ENCODE measurements around the gene FAM185A.
A peak's percentile ranks its signal among the peaks of the same experiment; 100 is the strongest.
"Not testable (repeated sequence)": the region's sequence is repeated elsewhere in the genome, so short reads cannot be mapped to it uniquely, and the experiment has no call there.

The FAM185A gene

GRCh38 chr7:102833343-102833742 is 84.5 kb downstream of the FAM185A start:
- no peak for DNase-seq

DNA sequence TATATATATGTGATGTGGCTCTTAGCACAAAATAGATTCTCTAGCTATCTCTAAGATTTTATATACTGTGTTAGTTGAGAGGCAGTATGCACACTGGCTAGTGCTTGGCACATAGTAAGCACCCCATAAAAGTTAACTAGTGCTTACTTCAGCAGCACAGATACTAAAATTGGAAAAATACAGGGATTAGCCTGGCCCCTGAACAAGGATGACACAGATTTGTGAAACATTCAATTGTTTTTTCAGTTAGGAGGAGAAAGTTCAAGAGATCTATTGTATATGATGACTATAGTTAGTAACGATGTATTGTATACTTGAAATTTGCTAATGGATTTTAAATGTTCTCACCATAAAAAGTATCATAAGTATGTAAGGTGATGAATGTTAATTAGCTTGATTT is 85.7 kb downstream of the FAM185A start:
- DNase-seq = no peak

GRCh38 chr7:102834999-102835398 is 86.2 kb downstream of the FAM185A start:
- peak; percentile 5 to 6 for DNase-seq

- no peak for DNase-seq
These were observed 87.6 kb downstream of the FAM185A start for GRCh38 chr7:102836191-102836919.

DNA sequence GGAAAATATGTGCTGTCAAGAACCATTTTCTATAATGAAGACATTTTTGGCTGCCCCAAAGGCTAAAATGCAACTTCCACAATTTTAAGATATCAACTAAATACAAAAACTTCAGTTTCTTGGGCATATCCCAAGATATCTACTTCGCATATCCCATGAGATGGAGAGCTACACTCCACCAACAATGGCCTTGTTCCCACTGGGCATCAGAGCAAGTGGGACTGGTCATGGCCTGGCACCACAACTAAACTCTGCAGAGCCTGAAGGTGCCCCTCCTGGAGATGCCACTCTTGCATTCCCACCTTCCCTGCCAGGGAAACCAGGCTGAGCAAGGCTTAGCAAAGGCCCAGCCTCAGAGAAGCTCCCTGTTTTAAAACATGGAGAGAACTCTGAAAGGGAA is 88.2 kb downstream of the FAM185A start:
- DNase-seq = no peak

- DNase-seq = no peak
These were observed 89.0 kb downstream of the FAM185A start for GRCh38 chr7:102837802-102838201.

GRCh38 chr7:102838572-102839101 is 89.8 kb downstream of the FAM185A start:
- DNase-seq = not testable (repeated sequence)

- DNase-seq = no peak
These were observed 91.6 kb downstream of the FAM185A start for GRCh38 chr7:102840404-102840803.

DNA sequence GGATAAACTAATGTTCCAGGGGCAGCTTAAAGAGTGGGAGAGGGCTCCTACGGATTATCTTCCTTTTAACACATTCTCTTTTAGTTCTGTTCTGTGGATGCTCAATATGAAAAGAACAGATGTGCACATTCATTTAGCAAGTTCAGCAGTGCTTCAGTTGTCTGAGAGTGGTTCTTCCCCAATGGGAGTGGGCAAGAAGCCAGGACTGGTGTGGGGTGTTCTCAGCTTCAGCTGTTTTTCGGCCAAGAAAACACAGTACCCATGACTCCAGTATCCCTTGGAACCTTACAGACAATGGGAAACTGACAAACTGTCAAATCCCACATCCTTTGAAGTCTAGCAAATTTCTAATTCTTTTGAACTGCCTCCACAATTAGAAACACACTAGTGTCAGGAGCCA is 92.5 kb downstream of the FAM185A start:
- DNase-seq = no peak

GRCh38 chr7:102842284-102842683 is 93.5 kb downstream of the FAM185A start:
- DNase-seq = no peak

GRCh38 chr7:102843850-102844249 is 95.1 kb downstream of the FAM185A start:
- DNase-seq = no peak

DNA sequence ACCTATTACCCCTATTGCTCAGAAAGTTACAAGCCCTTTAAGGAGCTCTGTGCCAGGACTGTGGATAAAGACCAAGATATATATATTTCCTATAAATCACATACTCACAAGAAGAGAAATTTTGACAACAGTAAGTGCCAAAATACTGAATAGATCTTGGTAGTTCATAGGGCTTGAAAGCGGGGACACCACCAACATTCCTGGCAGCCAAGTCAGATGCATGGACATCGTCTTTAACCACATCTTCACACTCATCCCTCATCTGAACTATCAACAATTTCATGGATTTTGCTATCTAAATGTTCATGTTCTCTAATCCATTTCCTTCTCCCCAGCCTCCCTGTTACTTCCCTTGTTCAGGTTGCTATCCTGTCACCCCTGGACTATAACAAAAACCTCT is 96.5 kb downstream of the FAM185A start:
- no peak for DNase-seq

GRCh38 chr7:102849079-102849478 is 100.3 kb downstream of the FAM185A start:
- DNase-seq = no peak

DNA sequence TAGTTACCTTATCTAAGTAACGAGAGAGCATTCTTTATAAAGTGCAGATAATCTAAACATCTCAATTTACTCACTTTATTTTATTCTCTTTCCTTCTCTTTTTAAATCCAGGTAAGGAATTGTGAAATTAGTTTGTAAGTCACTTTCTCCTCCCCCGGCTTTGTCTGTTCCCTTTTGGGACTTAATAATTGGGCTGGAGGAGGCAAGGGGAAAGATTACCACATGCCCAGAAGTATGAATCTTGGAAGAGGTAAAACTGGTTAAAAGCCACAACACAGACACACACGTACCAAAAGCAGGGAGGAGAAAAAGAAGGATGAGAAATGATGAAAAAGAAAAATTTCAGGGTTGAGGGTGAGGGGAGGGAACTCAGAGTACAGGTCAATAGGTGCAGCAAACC is 100.7 kb downstream of the FAM185A start:
- DNase-seq = no peak

- DNase-seq = no peak
These were observed 107.2 kb downstream of the FAM185A start for GRCh38 chr7:102856036-102856435.

Measured in stimulated activated CD4-positive, alpha-beta T cell treated with anti-CD3 and anti-CD28 coated beads, Interleukin-2, amount 100 ng/mL, for 48 hours (primary cell).